Glutamatergic neuron (in vitro differentiated cells): ENCODE measurements around the gene HOXD8. TPM values are rescaled to one million over a fixed set of nuclear protein-coding genes. Genes with fewer than 3 reads are reported as not detected.

Experiments used
- DNase-seq: peaks from one replicate; pipeline ENCODE4 v3.0.0; 2022
- H3K27ac Mint-ChIP-seq: one replicate; pipeline ENCODE4 v1.8.0; 2020; ENCODE audit warnings: mild to moderate bottlenecking, mixed read lengths, inconsistent platforms; ENCODE audit not compliant: unreplicated experiment
- H3K27me3 Mint-ChIP-seq: one replicate; pipeline ENCODE4 v1.8.0; 2020; ENCODE audit warnings: mild to moderate bottlenecking, moderate library complexity, mixed read lengths, inconsistent platforms; ENCODE audit not compliant: unreplicated experiment
- H3K36me3 Mint-ChIP-seq: one replicate; pipeline ENCODE4 v1.8.0; 2020; ENCODE audit warnings: mild to moderate bottlenecking, mixed read lengths, inconsistent platforms; ENCODE audit not compliant: unreplicated experiment
- H3K4me1 Mint-ChIP-seq: one replicate; pipeline ENCODE4 v1.8.0; 2020; ENCODE audit warnings: mild to moderate bottlenecking, low read depth, mixed read lengths, inconsistent platforms; ENCODE audit not compliant: unreplicated experiment
- H3K4me3 Mint-ChIP-seq: one replicate; pipeline ENCODE4 v1.8.0; 2020; ENCODE audit warnings: mild to moderate bottlenecking, mixed read lengths, inconsistent platforms; ENCODE audit not compliant: unreplicated experiment
- H3K9me3 Mint-ChIP-seq: one replicate; pipeline ENCODE4 v1.8.0; 2020; ENCODE audit warnings: mild to moderate bottlenecking, moderate library complexity, mixed read lengths, inconsistent platforms; ENCODE audit not compliant: unreplicated experiment
- CTCF ChIP-seq: fragments of 200-600 bp; sonication (generic); IDR thresholded peaks from one replicate; pipeline ENCODE4 v1.5.0; 2021; ENCODE audit not compliant: partially characterized antibody, unreplicated experiment
- total RNA-seq: library from RNA; stranded (reverse); fragmentation: NEBNext Ultra II Directional; extraction: Animal tissue kit (Norgen Biotek cat#: 25700); gene quantifications from one replicate; pipeline ENCODE4 v1.2.1, GENCODE V29; 2021; ENCODE audit not compliant: unreplicated experiment

The HOXD8 gene
- total RNA-seq, 1 donor from 2014 or later: 0.27 TPM

GRCh38 chr2:176107731-176108181 is 21.7 kb upstream of the HOXD8 start:
- Mint-ChIP-seq H3K27ac (no peak overlapping the region), H3K4me1 (peaks cover 3% of the 10 kb centered on the region), H3K4me3 (no peak overlapping the region), H3K9me3 (peaks cover 10% of the 10 kb centered on the region), H3K27me3 (peaks cover 47% of the 10 kb centered on the region), H3K36me3 (no peaks in the 10 kb centered on the region)
- no peak for TF ChIP-seq CTCF
- DNase-seq: no peak

- no peak overlapping the region for H3K27ac Mint-ChIP-seq
- H3K36me3 Mint-ChIP-seq: peaks cover 4% of the 10 kb centered on the region
- peaks cover 3% of the 10 kb centered on the region for H3K4me1 Mint-ChIP-seq
- TF ChIP-seq CTCF: peak; percentile 22
- peaks cover 8% of the 10 kb centered on the region for H3K9me3 Mint-ChIP-seq
- no peak for DNase-seq
- peak overlapping the region; percentile 56 for H3K4me3 Mint-ChIP-seq
- peaks cover 47% of the 10 kb centered on the region for H3K27me3 Mint-ChIP-seq
Measured at GRCh38 chr2:176109192-176109901, 20.2 kb upstream of the HOXD8 start.

- Mint-ChIP-seq H3K4me3 (no peak overlapping the region), H3K27me3 (peaks cover 45% of the 10 kb centered on the region), H3K36me3 (peaks cover 4% of the 10 kb centered on the region), H3K27ac (no peak overlapping the region), H3K9me3 (peaks cover 8% of the 10 kb centered on the region), H3K4me1 (peaks cover 3% of the 10 kb centered on the region)
- TF ChIP-seq CTCF: no peak
- no peak for DNase-seq
Measured at GRCh38 chr2:176109946-176110345, 19.6 kb upstream of the HOXD8 start.

- Mint-ChIP-seq H3K27ac (no peak overlapping the region), H3K4me1 (peaks cover 3% of the 10 kb centered on the region), H3K27me3 (peaks cover 41% of the 10 kb centered on the region), H3K4me3 (no peak overlapping the region), H3K9me3 (peaks cover 8% of the 10 kb centered on the region), H3K36me3 (peaks cover 4% of the 10 kb centered on the region)
- no peak for DNase-seq
- TF ChIP-seq CTCF: no peak
Measured at GRCh38 chr2:176110415-176111308, 18.8 kb upstream of the HOXD8 start.

GRCh38 chr2:176111309-176111663 is 18.2 kb upstream of the HOXD8 start:
- H3K36me3 Mint-ChIP-seq: peaks cover 4% of the 10 kb centered on the region
- peaks cover 40% of the 10 kb centered on the region for H3K27me3 Mint-ChIP-seq
- peak; percentile 54 for TF ChIP-seq CTCF
- no peak overlapping the region for H3K27ac Mint-ChIP-seq
- H3K9me3 Mint-ChIP-seq: peaks cover 6% of the 10 kb centered on the region
- H3K4me1 Mint-ChIP-seq: peaks cover 1% of the 10 kb centered on the region
- DNase-seq: peak; percentile 81
- no peak overlapping the region for H3K4me3 Mint-ChIP-seq
